ENCODE measurements around the gene SDR9C7. TPM values are rescaled to one million over a fixed set of nuclear protein-coding genes. Genes with fewer than 3 reads are reported as not detected.

Gene SDR9C7
- total RNA-seq, 2 experiments from 2014 or later: not detected

Other genes starting within 250 kb of the SDR9C7 start
- 77.3 and 91.2 TPM in 2 replicates for gene PTGES3, start 246.1 kb downstream of the SDR9C7 start, total RNA-seq (2014; rRNA removed; shearing (Covaris generic))
- 231 and 269 TPM in 2 replicates for gene PTGES3, start 246.1 kb downstream of the SDR9C7 start, total RNA-seq (2022)
- gene NACA, start 209.1 kb downstream of the SDR9C7 start, total RNA-seq (2014; rRNA removed; shearing (Covaris generic)): 1,560 and 1,723 TPM in 2 replicates
- 879 and 892 TPM in 2 replicates for gene NACA, start 209.1 kb downstream of the SDR9C7 start, total RNA-seq (2022)
- gene PRIM1, start 182.1 kb downstream of the SDR9C7 start, total RNA-seq (2014; rRNA removed; shearing (Covaris generic)): 17.1 and 20.4 TPM in 2 replicates
- 49.5 and 53.5 TPM in 2 replicates for gene PRIM1, start 182.1 kb downstream of the SDR9C7 start, total RNA-seq (2022)
- gene HSD17B6, start 171.1 kb downstream of the SDR9C7 start, total RNA-seq (2014; rRNA removed; shearing (Covaris generic)): 1.2 and 1.4 TPM in 2 replicates
- gene HSD17B6, start 171.1 kb downstream of the SDR9C7 start, total RNA-seq (2022): 6.0 and 6.6 TPM in 2 replicates
- 0.06 and 0.15 TPM in 2 replicates for gene RDH16, start 23.2 kb upstream of the SDR9C7 start, total RNA-seq (2014; rRNA removed; shearing (Covaris generic))
- 0.13 and 0.41 TPM in 2 replicates for gene RDH16, start 23.2 kb upstream of the SDR9C7 start, total RNA-seq (2022)
- gene ZBTB39, start 72.1 kb upstream of the SDR9C7 start, total RNA-seq (2014; rRNA removed; shearing (Covaris generic)): 10.9 TPM in 2 replicates
- 10.0 and 10.7 TPM in 2 replicates for gene ZBTB39, start 72.1 kb upstream of the SDR9C7 start, total RNA-seq (2022)
- gene TAC3, start 82.1 kb upstream of the SDR9C7 start, total RNA-seq (2014; rRNA removed; shearing (Covaris generic)): not detected in 2 replicates
- not detected in 2 replicates for gene TAC3, start 82.1 kb upstream of the SDR9C7 start, total RNA-seq (2022)
- 0.05 and 0.47 TPM in 2 replicates for gene MYO1A, start 115.7 kb upstream of the SDR9C7 start, total RNA-seq (2014; rRNA removed; shearing (Covaris generic))
- 0.19 and 0.79 TPM in 2 replicates for gene MYO1A, start 115.7 kb upstream of the SDR9C7 start, total RNA-seq (2022)
- gene NEMP1, start 144.4 kb upstream of the SDR9C7 start, total RNA-seq (2014; rRNA removed; shearing (Covaris generic)): 39.8 and 45.7 TPM in 2 replicates
- gene NEMP1, start 144.4 kb upstream of the SDR9C7 start, total RNA-seq (2022): 85.2 and 86.3 TPM in 2 replicates
- gene NAB2, start 154.7 kb upstream of the SDR9C7 start, total RNA-seq (2014; rRNA removed; shearing (Covaris generic)): 8.5 and 9.6 TPM in 2 replicates
- 4.7 and 6.8 TPM in 2 replicates for gene NAB2, start 154.7 kb upstream of the SDR9C7 start, total RNA-seq (2022)
- gene STAT6, start 177.0 kb upstream of the SDR9C7 start, total RNA-seq (2014; rRNA removed; shearing (Covaris generic)): 72.3 and 73.6 TPM in 2 replicates
- 118 and 128 TPM in 2 replicates for gene STAT6, start 177.0 kb upstream of the SDR9C7 start, total RNA-seq (2022)
- 1.1 and 2.2 TPM in 2 replicates for gene LRP1, start 194.1 kb upstream of the SDR9C7 start, total RNA-seq (2014; rRNA removed; shearing (Covaris generic))
- 2.3 and 4.4 TPM in 2 replicates for gene LRP1, start 194.1 kb upstream of the SDR9C7 start, total RNA-seq (2022)
- gene LRP1-AS, start 213.2 kb upstream of the SDR9C7 start, total RNA-seq (2014; rRNA removed; shearing (Covaris generic)): not detected in 2 replicates
- gene LRP1-AS, start 213.2 kb upstream of the SDR9C7 start, total RNA-seq (2022): not detected in 2 replicates

Measured in OCI-LY7 (cell line).